Mesenchymal stem cell (in vitro differentiated cells and primary cell): ENCODE data around the gene GINS1.
A peak's percentile ranks its signal among the peaks of the same experiment; 100 is the strongest.

ENCODE experiments used
- DNase-seq: peaks from one replicate; pipeline ENCODE4 v3.0.0-alpha.2; 2013
- H2AFZ ChIP-seq: one replicate; pipeline ENCODE4 v1.6.1; 2013; ENCODE audit warnings: low read depth, mild to moderate bottlenecking, control low read depth, inconsistent platforms, low read length, moderate library complexity
- H2AK5ac ChIP-seq: 2 replicates; pipeline ENCODE4 v1.6.1; 2013; ENCODE audit warnings: low read length, moderate library complexity, mild to moderate bottlenecking, inconsistent platforms; ENCODE audit not compliant: severe bottlenecking
- H2BK120ac ChIP-seq: one replicate; pipeline ENCODE4 v1.6.1; 2013; ENCODE audit warnings: low read depth, mild to moderate bottlenecking, inconsistent platforms, low read length, moderate library complexity
- H2BK12ac ChIP-seq, 2 experiments: one replicate each; pipeline ENCODE4 v1.6.1; 2013; ENCODE audit warnings: inconsistent platforms in 2 of 2, low read length in 2 of 2, mild to moderate bottlenecking in 2 of 2, moderate library complexity in 2 of 2, control low read depth in 1 of 2
- H2BK15ac ChIP-seq: one replicate; pipeline ENCODE4 v1.6.1; 2013; ENCODE audit warnings: mild to moderate bottlenecking, low read depth, inconsistent platforms; ENCODE audit not compliant: poor library complexity, severe bottlenecking
- H2BK5ac ChIP-seq: 2 replicates; pipeline ENCODE4 v1.6.1; 2013; ENCODE audit warnings: low read depth, mild to moderate bottlenecking, low read length, control low read depth, inconsistent platforms; ENCODE audit not compliant: poor library complexity, severe bottlenecking
- H3K14ac ChIP-seq, 2 experiments: one replicate each; pipeline ENCODE4 v1.6.1; 2013; ENCODE audit warnings: inconsistent platforms in 2 of 2, low read length in 2 of 2, control low read depth in 1 of 2, mild to moderate bottlenecking in 1 of 2, moderate library complexity in 1 of 2
- H3K18ac ChIP-seq, 2 experiments: one replicate each; pipeline ENCODE4 v1.6.1; 2013; ENCODE audit warnings: inconsistent platforms in 2 of 2, low read length in 2 of 2, control low read depth in 1 of 2, low read depth in 1 of 2, mild to moderate bottlenecking in 1 of 2
- H3K23ac ChIP-seq, 2 experiments: one replicate each; pipeline ENCODE4 v1.6.1; 2013; ENCODE audit warnings: inconsistent platforms in 2 of 2, low read length in 2 of 2, mild to moderate bottlenecking in 2 of 2, moderate library complexity in 2 of 2, control low read depth in 1 of 2
- H3K27ac ChIP-seq: 2 replicates; pipeline ENCODE4 v1.5.1; 2013; ENCODE audit warnings: mild to moderate bottlenecking, moderate library complexity, low read length, control low read depth, inconsistent platforms; ENCODE audit not compliant: poor library complexity, severe bottlenecking
- H3K27me3 ChIP-seq, 2 experiments: 2 replicates each; pipeline versions ENCODE4 v1.6.1 to v1.7.0; 2013; ENCODE audit warnings: low read length in 2 of 2, mild to moderate bottlenecking in 2 of 2, moderate library complexity in 2 of 2, control low read depth in 1 of 2, inconsistent platforms in 1 of 2; ENCODE audit not compliant: control insufficient read depth in 1 of 2, insufficient read depth in 1 of 2
- H3K36me3 ChIP-seq, 2 experiments: 2 replicates each; pipeline versions ENCODE4 v1.6.1 to v1.7.0; 2013; ENCODE audit warnings: low read length in 2 of 2, control low read depth in 1 of 2, inconsistent platforms in 1 of 2, low read depth in 1 of 2, mild to moderate bottlenecking in 1 of 2; ENCODE audit not compliant: insufficient read depth in 2 of 2, control insufficient read depth in 1 of 2
- H3K4ac ChIP-seq, 2 experiments: one replicate each; pipeline ENCODE4 v1.6.1; 2013; ENCODE audit warnings: inconsistent platforms in 2 of 2, low read length in 2 of 2, mild to moderate bottlenecking in 2 of 2, moderate library complexity in 2 of 2, control low read depth in 1 of 2, low read depth in 1 of 2
- H3K4me1 ChIP-seq: 2 replicates; pipeline ENCODE4 v1.6.1; 2013; ENCODE audit warnings: low read depth, low read length, control low read depth; ENCODE audit not compliant: control insufficient read depth, insufficient read depth
- H3K4me2 ChIP-seq: 2 replicates; pipeline ENCODE4 v1.6.1; 2013; ENCODE audit warnings: low read length, mild to moderate bottlenecking, inconsistent platforms; ENCODE audit not compliant: poor library complexity, severe bottlenecking
- H3K4me3 ChIP-seq, 2 experiments: 2 replicates each; pipeline versions ENCODE4 v1.5.1 to v1.7.0; 2013; ENCODE audit warnings: low read length in 2 of 2, mild to moderate bottlenecking in 2 of 2, control low read depth in 1 of 2, low read depth in 1 of 2; ENCODE audit not compliant: insufficient read depth in 1 of 2
- H3K79me1 ChIP-seq: replicated peaks from 2 replicates; pipeline ENCODE4 v1.6.1; 2013; ENCODE audit warnings: mild to moderate bottlenecking, control low read depth, low read length, inconsistent platforms; ENCODE audit not compliant: poor library complexity, severe bottlenecking
- H3K9ac ChIP-seq: 2 replicates; pipeline ENCODE4 v1.7.0; 2013; ENCODE audit warnings: mild to moderate bottlenecking, low read length, moderate library complexity
- H3K9me3 ChIP-seq: 2 replicates; pipeline ENCODE4 v1.7.0; 2013; ENCODE audit warnings: mild to moderate bottlenecking, low read length; ENCODE audit not compliant: control insufficient read depth
- H4K8ac ChIP-seq: one replicate; pipeline ENCODE4 v1.6.1; 2013; ENCODE audit warnings: inconsistent platforms, mild to moderate bottlenecking, low read length, moderate library complexity
- H4K91ac ChIP-seq: one replicate; pipeline ENCODE4 v1.6.1; 2013; ENCODE audit warnings: mild to moderate bottlenecking, low read length, inconsistent platforms
- WGBS: methylation state at CpG from one replicate; pipeline ENCODE4 v1.1.7; 2013; ENCODE audit warnings: mixed read lengths; 5-methylcytosine and 5-hydroxymethylcytosine counted together

GINS1 gene

DNA sequence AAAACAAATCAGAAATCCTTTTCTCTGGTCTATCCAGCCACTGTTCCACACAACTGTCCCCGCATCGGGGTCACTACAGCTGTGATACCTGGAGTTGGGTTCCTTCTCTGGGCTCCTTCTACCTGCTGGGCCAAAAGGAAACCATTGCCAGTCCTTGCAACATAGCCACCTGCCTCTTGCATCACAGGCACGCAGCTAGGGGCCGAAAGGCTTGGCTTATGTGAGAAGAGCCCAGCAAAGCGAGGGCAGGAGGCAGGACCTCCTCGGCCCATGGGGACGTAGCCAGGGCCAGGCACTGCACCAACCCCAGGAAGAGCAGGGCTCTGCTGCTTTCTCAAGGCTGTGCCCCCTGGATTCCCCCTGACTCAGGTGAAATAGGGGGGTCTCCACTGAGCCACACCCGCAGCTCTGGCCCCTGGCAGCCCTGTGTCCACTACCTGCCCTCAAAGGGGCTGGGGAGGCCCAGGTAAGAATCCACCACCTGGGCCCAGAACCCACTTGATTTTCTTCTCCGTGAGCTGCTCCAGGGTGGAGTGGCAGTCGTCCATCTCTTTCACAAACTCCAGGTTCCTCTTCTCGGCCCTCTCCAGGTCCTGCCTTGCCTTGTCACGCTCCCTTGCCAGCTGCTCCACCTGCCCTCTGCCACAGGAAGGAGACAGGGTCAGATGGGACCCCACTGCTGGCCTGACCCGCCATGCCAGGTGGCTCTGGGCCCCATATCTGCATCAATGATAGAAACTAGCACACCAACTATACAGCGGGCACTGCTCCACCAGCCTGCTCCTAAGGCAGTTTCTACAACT lies 88.9 kb downstream of the GINS1 start:
- peaks cover 0 to 66% of the 10 kb centered on the region in 2 experiments for H3K36me3 ChIP-seq
- no peak overlapping the region for H4K8ac ChIP-seq
- H3K4ac ChIP-seq, result no peak overlapping the region
- WGBS, result 98% methylated on average over 14 of the region's 14 CpGs
- no peak overlapping the region for H2AK5ac ChIP-seq
- no peak overlapping the region for H2BK120ac ChIP-seq
- H2BK5ac ChIP-seq, result no peak overlapping the region
- no peak overlapping the region for H3K9ac ChIP-seq
- no peak overlapping the region for H4K91ac ChIP-seq
- H3K4me2 ChIP-seq, result no peak overlapping the region
- no peak overlapping the region for H3K27ac ChIP-seq
- H3K23ac ChIP-seq, result no peak overlapping the region
- H2BK12ac ChIP-seq, result no peak overlapping the region
- no peaks in the 10 kb centered on the region for H3K9me3 ChIP-seq
- no peak overlapping the region for H2AFZ ChIP-seq
- H2BK15ac ChIP-seq, result no peak overlapping the region
- H3K18ac ChIP-seq, result no peak overlapping the region
- no peaks in the 10 kb centered on the region for H3K27me3 ChIP-seq
- H3K14ac ChIP-seq, result no peak overlapping the region
- H3K4me3 ChIP-seq, result no peak overlapping the region
- peaks cover 2% of the 10 kb centered on the region for H3K79me1 ChIP-seq
- H3K4me1 ChIP-seq, result peaks cover 20% of the 10 kb centered on the region
- no peak for DNase-seq

- Histone ChIP-seq H3K9me3 (no peaks in the 10 kb centered on the region), H3K4me3 (no peak overlapping the region), H4K91ac (no peak overlapping the region), H2BK12ac (no peak overlapping the region), H2BK15ac (no peak overlapping the region), H3K23ac (no peak overlapping the region), H3K4me1 (peaks cover 20% of the 10 kb centered on the region), H3K18ac (no peak overlapping the region), H2BK5ac (no peak overlapping the region), H3K36me3 (peaks cover 0 to 66% of the 10 kb centered on the region in 2 experiments), H3K79me1 (peaks cover 2% of the 10 kb centered on the region), H3K4ac (no peak overlapping the region), H2BK120ac (no peak overlapping the region), H2AFZ (no peak overlapping the region), H3K9ac (no peak overlapping the region), H3K27me3 (no peaks in the 10 kb centered on the region), H2AK5ac (no peak overlapping the region), H3K14ac (no peak overlapping the region), H3K27ac (no peak overlapping the region), H4K8ac (no peak overlapping the region), H3K4me2 (no peak overlapping the region)
- peak; percentile 6 for DNase-seq
- WGBS, result 80% methylated on average over 9 of the region's 9 CpGs
These were observed 89.5 kb downstream of the GINS1 start for GRCh38 chr20:25496968-25497401.

- H3K4me2 ChIP-seq, result no peak overlapping the region
- H2BK12ac ChIP-seq, result peak overlapping the region in 1 of 2 experiments; percentile 15
- H3K14ac ChIP-seq, result peak overlapping the region in 1 of 2 experiments; percentile 4
- no peak overlapping the region for H3K18ac ChIP-seq
- H3K27ac ChIP-seq, result no peak overlapping the region
- H3K4me3 ChIP-seq, result no peak overlapping the region
- H3K4me1 ChIP-seq, result peaks cover 20% of the 10 kb centered on the region
- no peak overlapping the region for H3K4ac ChIP-seq
- H2BK15ac ChIP-seq, result no peak overlapping the region
- H3K9ac ChIP-seq, result no peak overlapping the region
- DNase-seq, result no peak
- H3K23ac ChIP-seq, result no peak overlapping the region
- 93% methylated on average over 21 of the region's 22 CpGs for WGBS
- no peaks in the 10 kb centered on the region for H3K9me3 ChIP-seq
- peaks cover 5 to 71% of the 10 kb centered on the region in 2 experiments for H3K36me3 ChIP-seq
- H2AK5ac ChIP-seq, result no peak overlapping the region
- no peak overlapping the region for H2BK5ac ChIP-seq
- no peak overlapping the region for H4K8ac ChIP-seq
- H3K27me3 ChIP-seq, result no peaks in the 10 kb centered on the region
- H2BK120ac ChIP-seq, result no peak overlapping the region
- H4K91ac ChIP-seq, result no peak overlapping the region
- H2AFZ ChIP-seq, result no peak overlapping the region
- peaks cover 2% of the 10 kb centered on the region for H3K79me1 ChIP-seq
These were observed 90.3 kb downstream of the GINS1 start for GRCh38 chr20:25497586-25498279.
